ENCODE data around the gene TEAD3.
A peak's percentile ranks its signal among the peaks of the same experiment; 100 is the strongest.

TEAD3 gene

DNA sequence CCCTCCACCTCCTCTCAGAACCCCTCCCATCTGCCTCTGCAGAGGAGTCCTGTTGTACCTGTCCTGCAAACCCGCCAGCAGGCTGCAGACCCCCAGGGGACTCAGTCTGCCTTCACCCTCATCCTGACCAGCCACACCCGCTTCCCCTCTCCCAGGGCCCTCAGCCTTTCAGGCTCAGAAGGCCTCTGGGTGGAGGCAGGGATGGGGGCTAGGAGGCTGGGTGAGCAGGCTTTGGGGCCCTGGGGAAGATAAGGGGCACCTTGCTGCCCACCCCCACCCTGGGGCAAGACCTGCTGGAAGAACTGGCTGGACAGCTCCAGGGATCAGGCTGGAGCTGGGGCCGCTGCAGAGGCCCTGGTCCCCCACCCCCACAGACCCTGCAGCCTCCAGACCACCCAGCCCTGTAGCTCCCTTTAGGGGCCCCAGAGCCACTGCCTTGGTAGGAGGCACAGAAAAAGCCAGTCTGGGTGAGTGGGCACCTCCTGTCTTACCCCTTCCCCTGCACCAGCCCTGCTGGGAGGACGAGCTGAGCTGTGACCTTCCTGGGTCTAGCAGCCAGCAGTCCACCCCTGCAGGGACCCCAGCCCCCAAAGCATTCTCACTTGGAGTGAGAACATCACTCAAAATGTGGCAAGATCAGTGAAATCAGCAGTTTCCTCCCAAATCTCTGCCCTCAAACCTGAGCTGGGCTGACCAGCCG lies 5.2 kb downstream of the TEAD3 start:
- Histone ChIP-seq H3K27ac (ENCODE audit: low read length) (peak overlapping the region; percentile 100), H3K9ac (ENCODE audit: low read length in 2 of 2) (peak overlapping the region; percentile 94 to 97), H3K36me3 (ENCODE audit: control insufficient read depth in 2 of 2, insufficient read depth in 2 of 2, low read length in 2 of 2) (peaks cover 0 to 5% of the 10 kb centered on the region in 2 donors), H3K9me3 (ENCODE audit: control insufficient read depth in 2 of 2, low read length in 2 of 2) (no peaks in the 10 kb centered on the region), H3K27me3 (ENCODE audit: control insufficient read depth in 1 of 2, insufficient read depth in 2 of 2, low read length in 2 of 2) (no peaks in the 10 kb centered on the region), H3K4me3 (ENCODE audit: low read length in 2 of 2) (peak overlapping the region; percentile 72 to 84), H3K4me1 (ENCODE audit: control insufficient read depth, insufficient read depth, low read length) (peaks cover 88% of the 10 kb centered on the region)

GRCh38 chr6:35490821-35491557 lies 5.9 kb downstream of the TEAD3 start:
- H3K27ac ChIP-seq (ENCODE audit: low read length): peak overlapping the region; percentile 100
- H3K9ac ChIP-seq (ENCODE audit: low read length in 2 of 2): peak overlapping the region; percentile 94 to 97
- peaks cover 0 to 5% of the 10 kb centered on the region in 2 donors for H3K36me3 ChIP-seq (ENCODE audit: control insufficient read depth in 2 of 2, insufficient read depth in 2 of 2, low read length in 2 of 2)
- H3K4me1 ChIP-seq (ENCODE audit: control insufficient read depth, insufficient read depth, low read length): peaks cover 95% of the 10 kb centered on the region
- peak overlapping the region; percentile 72 to 84 for H3K4me3 ChIP-seq (ENCODE audit: low read length in 2 of 2)
- no peaks in the 10 kb centered on the region for H3K27me3 ChIP-seq (ENCODE audit: control insufficient read depth in 1 of 2, insufficient read depth in 2 of 2, low read length in 2 of 2)
- no peaks in the 10 kb centered on the region for H3K9me3 ChIP-seq (ENCODE audit: control insufficient read depth in 2 of 2, low read length in 2 of 2)

GRCh38 chr6:35489995-35490791 lies 6.7 kb downstream of the TEAD3 start:
- H3K27ac ChIP-seq (ENCODE audit: low read length): peak overlapping the region; percentile 100
- peaks cover 0 to 6% of the 10 kb centered on the region in 2 donors for H3K36me3 ChIP-seq (ENCODE audit: control insufficient read depth in 2 of 2, insufficient read depth in 2 of 2, low read length in 2 of 2)
- H3K27me3 ChIP-seq (ENCODE audit: control insufficient read depth in 1 of 2, insufficient read depth in 2 of 2, low read length in 2 of 2): no peaks in the 10 kb centered on the region
- H3K4me1 ChIP-seq (ENCODE audit: control insufficient read depth, insufficient read depth, low read length): peaks cover 96% of the 10 kb centered on the region
- peak overlapping the region; percentile 72 to 84 for H3K4me3 ChIP-seq (ENCODE audit: low read length in 2 of 2)
- H3K9ac ChIP-seq (ENCODE audit: low read length in 2 of 2): peak overlapping the region; percentile 94 to 97
- no peaks in the 10 kb centered on the region for H3K9me3 ChIP-seq (ENCODE audit: control insufficient read depth in 2 of 2, low read length in 2 of 2)

GRCh38 chr6:35489066-35489465 lies 7.8 kb downstream of the TEAD3 start:
- Histone ChIP-seq H3K9ac (ENCODE audit: low read length in 2 of 2) (peak overlapping the region; percentile 84 to 94), H3K9me3 (ENCODE audit: control insufficient read depth in 2 of 2, low read length in 2 of 2) (no peaks in the 10 kb centered on the region), H3K27me3 (ENCODE audit: control insufficient read depth in 1 of 2, insufficient read depth in 2 of 2, low read length in 2 of 2) (no peaks in the 10 kb centered on the region), H3K4me1 (ENCODE audit: control insufficient read depth, insufficient read depth, low read length) (peaks cover 96% of the 10 kb centered on the region), H3K27ac (ENCODE audit: low read length) (peak overlapping the region; percentile 100), H3K36me3 (ENCODE audit: control insufficient read depth in 2 of 2, insufficient read depth in 2 of 2, low read length in 2 of 2) (peaks cover 7 to 13% of the 10 kb centered on the region in 2 donors), H3K4me3 (ENCODE audit: low read length in 2 of 2) (no peak overlapping the region)

DNA sequence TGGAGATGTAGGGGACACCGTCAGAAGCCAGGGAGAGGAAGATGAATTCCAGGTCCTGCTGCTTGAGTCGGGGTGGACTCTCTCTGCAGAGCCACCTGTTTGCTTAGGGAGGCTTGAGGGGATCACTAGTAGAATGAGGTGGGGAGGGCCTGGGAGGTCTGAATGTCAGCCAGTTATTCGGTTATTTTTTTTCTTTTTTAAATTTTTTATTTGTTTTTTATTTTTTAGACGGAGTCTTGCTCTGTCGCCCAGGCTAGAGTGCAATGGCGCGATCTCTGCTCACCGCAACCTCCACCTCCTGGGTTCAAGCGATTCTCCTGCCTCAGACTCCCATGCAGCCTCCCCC lies 8.4 kb downstream of the TEAD3 start:
- Histone ChIP-seq H3K36me3 (ENCODE audit: control insufficient read depth in 2 of 2, insufficient read depth in 2 of 2, low read length in 2 of 2) (peaks cover 8 to 14% of the 10 kb centered on the region in 2 donors), H3K9me3 (ENCODE audit: control insufficient read depth in 2 of 2, low read length in 2 of 2) (no peaks in the 10 kb centered on the region), H3K9ac (ENCODE audit: low read length in 2 of 2) (peak overlapping the region; percentile 72 to 82), H3K4me1 (ENCODE audit: control insufficient read depth, insufficient read depth, low read length) (peaks cover 96% of the 10 kb centered on the region), H3K4me3 (ENCODE audit: low read length in 2 of 2) (peak overlapping the region in 1 of 2 donors; percentile 15), H3K27ac (ENCODE audit: low read length) (peak overlapping the region; percentile 100), H3K27me3 (ENCODE audit: control insufficient read depth in 1 of 2, insufficient read depth in 2 of 2, low read length in 2 of 2) (no peaks in the 10 kb centered on the region)

GRCh38 chr6:35487658-35488516 lies 9.0 kb downstream of the TEAD3 start:
- Histone ChIP-seq H3K36me3 (ENCODE audit: control insufficient read depth in 2 of 2, insufficient read depth in 2 of 2, low read length in 2 of 2) (peaks cover 12% of the 10 kb centered on the region in 2 donors), H3K4me1 (ENCODE audit: control insufficient read depth, insufficient read depth, low read length) (peaks cover 96% of the 10 kb centered on the region), H3K4me3 (ENCODE audit: low read length in 2 of 2) (peak overlapping the region; percentile 22 to 43), H3K9me3 (ENCODE audit: control insufficient read depth in 2 of 2, low read length in 2 of 2) (no peaks in the 10 kb centered on the region), H3K27ac (ENCODE audit: low read length) (peak overlapping the region; percentile 100), H3K27me3 (ENCODE audit: control insufficient read depth in 1 of 2, insufficient read depth in 2 of 2, low read length in 2 of 2) (no peaks in the 10 kb centered on the region), H3K9ac (ENCODE audit: low read length in 2 of 2) (peak overlapping the region; percentile 72 to 82)

DNA sequence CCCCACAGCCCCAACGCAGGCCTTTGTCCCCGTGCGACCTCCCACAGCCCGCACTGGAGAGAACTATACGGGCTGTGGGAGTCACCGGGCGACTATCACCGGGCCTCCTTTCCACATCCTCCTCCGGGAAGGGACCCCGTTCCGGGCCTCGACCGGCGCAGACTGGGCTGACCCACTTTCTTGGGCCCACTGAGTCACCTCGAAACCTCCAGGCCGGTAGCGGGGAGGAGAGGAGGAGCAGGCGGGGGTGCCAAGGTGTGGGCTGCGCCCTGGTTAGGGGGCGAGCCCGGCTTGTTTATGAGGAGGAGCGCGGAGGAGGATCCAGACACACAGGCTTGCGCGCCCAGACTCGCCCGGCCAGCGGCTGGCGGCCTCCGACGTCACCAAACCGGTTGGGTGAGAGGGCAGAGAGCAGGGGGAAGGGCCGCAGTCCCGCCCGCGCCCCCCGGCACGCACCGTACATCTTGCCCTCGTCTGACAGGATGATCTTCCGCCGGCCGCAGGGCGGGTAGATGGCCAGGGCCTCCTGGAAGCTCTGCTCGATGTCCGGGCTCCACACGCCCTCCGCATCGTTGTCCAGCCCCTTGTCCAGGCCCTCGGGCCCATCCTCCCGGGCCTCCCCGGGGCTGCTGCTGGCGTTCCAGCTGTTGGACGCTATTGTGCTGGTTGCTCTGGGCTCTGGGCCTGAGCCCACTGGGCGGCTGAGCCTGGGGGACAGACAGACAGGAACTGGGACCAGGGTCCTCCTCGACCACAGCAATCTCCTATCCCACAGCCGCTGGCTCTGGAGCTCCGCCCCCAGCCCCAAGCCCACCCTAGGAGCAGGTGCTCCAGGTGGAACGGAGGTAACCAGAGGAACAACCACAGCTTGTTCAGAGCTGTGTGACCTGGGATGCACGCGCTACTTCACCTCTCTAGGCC lies 10.6 kb downstream of the TEAD3 start:
- H3K27me3 ChIP-seq (ENCODE audit: control insufficient read depth in 1 of 2, insufficient read depth in 2 of 2, low read length in 2 of 2): no peaks in the 10 kb centered on the region
- peaks cover 17 to 18% of the 10 kb centered on the region in 2 donors for H3K36me3 ChIP-seq (ENCODE audit: control insufficient read depth in 2 of 2, insufficient read depth in 2 of 2, low read length in 2 of 2)
- peak overlapping the region; percentile 52 to 61 for H3K4me3 ChIP-seq (ENCODE audit: low read length in 2 of 2)
- no peaks in the 10 kb centered on the region for H3K9me3 ChIP-seq (ENCODE audit: control insufficient read depth in 2 of 2, low read length in 2 of 2)
- peak overlapping the region; percentile 29 to 72 for H3K9ac ChIP-seq (ENCODE audit: low read length in 2 of 2)
- peak overlapping the region; percentile 100 for H3K27ac ChIP-seq (ENCODE audit: low read length)
- H3K4me1 ChIP-seq (ENCODE audit: control insufficient read depth, insufficient read depth, low read length): peaks cover 85% of the 10 kb centered on the region

- H3K36me3 ChIP-seq (ENCODE audit: control insufficient read depth in 2 of 2, insufficient read depth in 2 of 2, low read length in 2 of 2): peaks cover 22 to 26% of the 10 kb centered on the region in 2 donors
- no peaks in the 10 kb centered on the region for H3K9me3 ChIP-seq (ENCODE audit: control insufficient read depth in 2 of 2, low read length in 2 of 2)
- peaks cover 85% of the 10 kb centered on the region for H3K4me1 ChIP-seq (ENCODE audit: control insufficient read depth, insufficient read depth, low read length)
- H3K27ac ChIP-seq (ENCODE audit: low read length): peak overlapping the region; percentile 100
- H3K27me3 ChIP-seq (ENCODE audit: control insufficient read depth in 1 of 2, insufficient read depth in 2 of 2, low read length in 2 of 2): no peaks in the 10 kb centered on the region
- H3K4me3 ChIP-seq (ENCODE audit: low read length in 2 of 2): peak overlapping the region; percentile 44 to 61
- H3K9ac ChIP-seq (ENCODE audit: low read length in 2 of 2): peak overlapping the region; percentile 29 to 72
These were observed 11.4 kb downstream of the TEAD3 start for GRCh38 chr6:35485402-35485877.

- no peaks in the 10 kb centered on the region for H3K9me3 ChIP-seq (ENCODE audit: control insufficient read depth in 2 of 2, low read length in 2 of 2)
- H3K4me3 ChIP-seq (ENCODE audit: low read length in 2 of 2): peak overlapping the region in 1 of 2 donors; percentile 61
- no peaks in the 10 kb centered on the region for H3K27me3 ChIP-seq (ENCODE audit: control insufficient read depth in 1 of 2, insufficient read depth in 2 of 2, low read length in 2 of 2)
- peaks cover 82% of the 10 kb centered on the region for H3K4me1 ChIP-seq (ENCODE audit: control insufficient read depth, insufficient read depth, low read length)
- H3K36me3 ChIP-seq (ENCODE audit: control insufficient read depth in 2 of 2, insufficient read depth in 2 of 2, low read length in 2 of 2): peaks cover 27 to 30% of the 10 kb centered on the region in 2 donors
- peak overlapping the region; percentile 100 for H3K27ac ChIP-seq (ENCODE audit: low read length)
- H3K9ac ChIP-seq (ENCODE audit: low read length in 2 of 2): peak overlapping the region; percentile 29 to 72
These were observed 11.9 kb downstream of the TEAD3 start for GRCh38 chr6:35484921-35485392.

Measured in stomach smooth muscle (tissue), 2 donors.